Right ventricle myocardium inferior (tissue), 1 donor: ENCODE data around the gene HACE1. TPM values are rescaled to one million over a fixed set of nuclear protein-coding genes. Genes with fewer than 3 reads are reported as not detected.
"Not testable (repeated sequence)": the region's sequence is repeated elsewhere in the genome, so short reads cannot be mapped to it uniquely, and the experiment has no call there.

Experiments used
- ATAC-seq: fragments of 200-7000 bp; cut with Tn5 transposase; one replicate; pipeline ENCODE4 v1.9.1; 2020; ENCODE audit warnings: mild to moderate bottlenecking, moderate library complexity
- DNase-seq: peaks from one replicate; pipeline ENCODE4 v3.0.0; 2021; ENCODE audit errors: missing footprints
- intact Hi-C: fragments of 100-400 bp; cut with DNase I; formaldehyde crosslinking; loops from one replicate; pipeline ENCODE4 v1.11.0; 2022
- total RNA-seq: library from RNA; stranded (reverse); fragmentation: NEBNext Ultra II Directional; extraction: Animal tissue kit (Norgen Biotek cat#: 25700); gene quantifications from one replicate; pipeline ENCODE4 v1.2.1, GENCODE V29; 2021
- donor health status: DM: no; HTN: yes; CAD: no; lungs with severe emphysema.

Gene HACE1
- total RNA-seq, 1 donor from 2014 or later = 6.0 TPM

DNA sequence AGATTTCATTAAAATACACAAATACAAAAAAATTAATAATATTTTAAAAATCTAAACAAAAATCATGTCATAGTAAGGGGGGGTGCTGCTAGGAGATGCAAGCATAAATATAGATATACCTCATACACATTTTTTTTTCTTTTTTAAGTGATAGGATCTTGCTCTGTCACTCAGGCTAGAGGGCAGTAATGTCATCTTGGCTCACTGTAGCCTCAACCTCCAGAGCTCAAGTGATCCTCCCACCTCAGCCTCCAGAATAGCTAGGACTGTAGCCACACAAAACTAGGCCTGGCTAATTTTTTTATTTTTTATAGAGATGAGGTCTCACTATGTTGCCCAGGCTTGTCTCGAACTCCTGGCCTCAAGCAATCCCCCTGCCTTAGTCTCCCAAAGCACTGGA, 90.8 kb downstream of the HACE1 start:
- no peak for DNase-seq
- no peak for ATAC-seq
- intact Hi-C loops = loop anchor here (5.0 to 10.0 kb wide), 2 partner anchors 64 to 87 kb away; no protein-coding TSS in a partner anchor

DNA sequence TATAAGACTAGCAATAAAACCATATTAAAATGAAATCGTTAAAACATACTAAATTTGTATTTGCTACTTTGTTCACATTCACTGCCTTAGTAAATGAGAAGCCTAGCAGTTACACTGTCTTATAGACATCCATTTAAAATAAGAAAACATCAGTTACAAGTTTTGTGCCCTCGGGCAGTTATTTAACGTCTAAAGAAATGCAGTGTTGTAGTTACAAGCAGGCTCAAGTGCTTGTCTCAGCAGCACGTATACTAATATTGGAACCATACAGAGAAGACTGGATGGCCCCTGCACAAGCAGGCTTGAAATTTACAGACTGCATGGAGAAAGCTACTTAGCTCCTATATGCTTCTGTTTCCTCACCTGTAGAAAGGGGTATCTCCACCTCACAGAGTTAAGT, 93.1 kb downstream of the HACE1 start:
- intact Hi-C loops = loop anchor here (5.0 to 10.0 kb wide), 2 partner anchors 62 to 84 kb away; no protein-coding TSS in a partner anchor
- DNase-seq = no peak
- no peak for ATAC-seq

DNA sequence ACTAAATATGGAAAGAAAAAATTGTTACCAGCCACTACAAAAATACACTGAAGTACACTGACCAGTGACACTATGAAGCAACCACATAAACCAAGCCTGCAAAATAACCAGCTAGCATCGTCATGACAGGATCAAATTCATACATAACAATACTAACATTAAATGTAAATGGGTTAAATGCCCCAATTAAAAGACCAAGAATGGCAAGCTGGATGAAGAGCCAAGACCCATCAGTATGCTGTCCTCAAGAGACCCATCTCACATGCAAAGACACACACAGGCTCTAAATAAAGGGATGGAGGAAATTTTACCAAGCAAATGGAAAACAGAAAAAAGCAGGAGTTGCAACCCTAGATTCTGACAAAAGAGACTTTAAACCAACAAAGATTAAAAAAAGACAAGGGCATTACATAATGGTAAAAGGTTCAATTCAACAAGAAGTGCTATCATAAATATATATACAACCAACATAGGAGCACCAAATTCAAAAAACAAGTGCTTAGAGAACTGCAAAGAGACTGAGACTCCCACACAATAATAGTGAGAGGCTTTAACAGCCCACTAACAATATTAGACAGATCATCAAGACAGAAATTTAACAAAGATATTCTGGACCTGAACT, 104.8 kb downstream of the HACE1 start:
- intact Hi-C loops = no loop called here
- no peak for DNase-seq
- no peak for ATAC-seq

DNA sequence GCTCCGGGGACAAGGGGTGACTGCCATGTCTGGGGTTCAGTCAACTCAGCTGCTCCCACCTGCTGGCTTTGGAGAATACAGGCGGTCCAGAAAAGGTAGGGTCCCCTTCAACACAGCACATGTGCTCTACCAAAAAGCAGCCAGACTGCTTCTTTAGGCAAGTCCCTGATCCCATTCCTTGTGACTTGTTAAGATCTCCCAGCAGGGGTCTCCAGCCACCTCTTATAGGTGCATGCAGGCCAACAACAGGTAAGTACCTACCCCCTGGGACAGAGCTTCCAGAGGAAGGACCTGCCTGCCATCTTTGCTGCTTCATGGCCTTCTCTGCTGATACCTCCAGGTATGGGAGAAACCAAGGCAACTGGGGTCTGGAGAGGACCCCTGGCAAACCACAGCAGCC, 106.5 kb downstream of the HACE1 start:
- ATAC-seq (no peak), DNase-seq (no peak)
- intact Hi-C loops = no loop called here

DNA sequence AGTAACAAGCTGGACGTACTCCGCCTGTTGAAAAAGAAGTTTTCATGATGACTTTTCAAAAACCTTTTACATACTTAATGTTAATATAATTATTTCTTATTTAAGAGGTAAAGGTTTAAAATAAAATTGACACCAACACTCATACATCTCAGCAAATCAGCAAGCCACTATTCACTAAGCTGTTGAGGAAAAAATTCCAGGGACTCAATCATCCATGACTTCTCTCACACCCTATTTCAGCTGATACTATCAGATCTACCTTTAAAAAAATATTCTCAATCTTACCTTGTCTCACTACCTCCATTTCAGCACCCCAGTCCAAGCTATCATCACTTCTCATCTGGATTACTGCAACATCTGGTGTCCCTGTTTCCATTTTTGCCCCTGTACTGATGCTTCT, 109.3 kb downstream of the HACE1 start:
- ATAC-seq = no peak
- DNase-seq = no peak
- intact Hi-C loops = no loop called here

DNA sequence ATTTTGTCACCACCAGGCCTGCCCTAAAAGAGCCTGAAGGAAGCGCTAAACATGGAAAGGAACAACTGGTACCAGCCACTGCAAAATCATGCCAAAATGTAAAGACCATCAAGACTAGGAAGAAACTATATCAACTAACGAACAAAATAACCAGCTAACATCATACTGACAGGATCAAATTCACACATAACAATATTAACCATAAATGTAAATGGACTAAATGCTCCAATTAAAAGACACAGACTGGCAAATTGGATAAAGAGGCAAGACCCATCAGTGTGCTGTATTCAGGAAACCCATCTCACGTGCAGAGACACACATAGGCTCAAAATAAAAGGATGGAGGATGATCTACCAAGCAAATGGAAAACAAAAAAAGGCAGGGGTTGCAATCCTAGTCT, 120.6 kb downstream of the HACE1 start:
- DNase-seq, intact Hi-C loops, ATAC-seq: not testable (repeated sequence)

DNA sequence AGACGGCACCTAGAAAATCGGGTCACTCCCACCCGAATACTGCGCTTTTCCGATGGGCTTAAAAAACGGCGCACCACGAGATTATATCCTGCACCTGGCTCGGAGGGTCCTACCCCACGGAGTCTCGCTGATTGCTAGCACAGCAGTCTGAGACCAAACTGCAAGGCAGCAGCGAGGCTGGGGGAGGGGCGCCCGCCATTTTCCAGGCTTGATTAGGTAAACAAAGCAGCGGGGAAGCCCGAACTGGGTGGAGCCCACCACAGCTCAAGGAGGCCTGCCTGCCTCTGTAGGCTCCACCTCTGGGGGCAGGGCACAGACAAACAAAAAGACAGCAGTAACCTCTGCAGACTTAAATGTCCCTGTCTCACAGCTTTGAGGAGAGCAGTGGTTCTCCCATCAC, 122.2 kb downstream of the HACE1 start:
- peak; percentile 50 for DNase-seq
- intact Hi-C loops, ATAC-seq: not testable (repeated sequence)

DNA sequence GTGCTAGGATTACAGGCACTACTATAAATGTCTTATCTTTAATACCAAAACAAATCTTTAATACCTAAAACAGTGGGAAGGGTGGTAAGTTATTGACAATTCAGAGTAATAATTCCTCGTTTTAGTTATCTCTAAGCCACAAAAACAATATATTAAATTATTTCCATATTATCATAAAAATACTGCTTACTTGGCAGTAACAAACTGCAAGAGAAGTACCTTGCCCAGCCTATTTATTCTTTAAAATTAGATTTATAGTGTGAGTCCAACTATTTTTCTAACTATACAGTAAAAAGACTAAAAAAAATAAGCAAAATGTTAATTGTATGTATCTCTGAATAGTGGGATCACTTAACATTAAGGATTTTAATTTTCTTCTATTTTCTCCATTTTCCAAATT, 123.2 kb downstream of the HACE1 start:
- ATAC-seq = no peak
- intact Hi-C loops = no loop called here
- no peak for DNase-seq

DNA sequence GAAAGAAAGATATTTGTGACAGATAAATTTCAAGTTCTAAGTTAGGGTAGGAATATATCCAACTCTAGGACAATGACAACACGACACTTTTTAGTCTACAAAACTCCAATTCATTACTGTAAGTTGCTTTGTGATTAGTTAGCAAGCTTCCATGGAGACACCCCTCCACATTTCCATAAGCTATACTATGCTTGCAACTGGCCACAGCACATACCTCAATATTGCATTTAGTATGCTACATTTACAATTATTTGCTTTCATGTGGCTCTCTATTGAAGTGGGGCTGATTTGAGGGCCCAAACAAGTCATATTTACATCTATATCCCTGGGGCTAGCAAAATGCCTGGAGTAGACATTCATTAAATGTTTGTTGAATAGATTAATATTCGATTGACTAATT, 129.3 kb downstream of the HACE1 start:
- intact Hi-C loops = no loop called here
- ATAC-seq (no peak), DNase-seq (no peak)

DNA sequence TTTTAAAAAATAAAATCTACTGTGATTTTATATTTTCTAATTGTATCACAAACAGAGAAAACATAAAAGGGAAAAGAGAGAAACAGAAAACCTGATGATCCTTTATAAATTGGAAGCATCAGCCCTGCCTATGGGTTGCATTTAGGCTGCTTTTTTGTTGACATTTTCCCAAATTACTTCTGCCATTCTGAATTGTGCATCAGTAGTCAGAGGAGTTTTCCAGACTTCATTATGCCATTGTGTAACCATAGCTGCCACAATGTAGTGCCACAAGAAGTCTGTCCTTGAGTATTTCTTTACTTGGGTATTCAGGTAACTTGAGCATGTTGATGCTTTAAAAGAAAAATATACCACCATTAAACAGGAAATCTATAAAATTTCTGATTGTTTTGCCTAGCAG, 130.3 kb downstream of the HACE1 start:
- intact Hi-C loops = no loop called here
- no peak for DNase-seq
- no peak for ATAC-seq

DNA sequence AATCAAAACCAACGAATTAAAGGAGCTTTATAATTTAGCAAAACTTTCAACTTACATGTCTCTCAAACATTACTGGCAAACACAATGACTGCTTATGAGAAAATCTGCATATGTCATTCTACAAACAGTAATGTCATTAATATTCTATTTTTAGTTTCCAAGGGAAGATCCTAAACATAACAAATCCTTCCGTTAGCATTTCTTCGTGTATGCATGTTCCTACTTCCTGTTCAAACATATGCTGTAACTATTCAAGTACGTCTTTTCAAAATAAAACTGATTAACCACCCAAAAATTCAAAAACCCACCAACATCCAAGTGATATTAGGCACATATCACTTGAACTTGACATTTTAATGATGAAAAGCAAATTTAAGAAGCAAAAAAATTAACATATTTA, 131.3 kb downstream of the HACE1 start:
- intact Hi-C loops = no loop called here
- ATAC-seq (no peak), DNase-seq (no peak)

DNA sequence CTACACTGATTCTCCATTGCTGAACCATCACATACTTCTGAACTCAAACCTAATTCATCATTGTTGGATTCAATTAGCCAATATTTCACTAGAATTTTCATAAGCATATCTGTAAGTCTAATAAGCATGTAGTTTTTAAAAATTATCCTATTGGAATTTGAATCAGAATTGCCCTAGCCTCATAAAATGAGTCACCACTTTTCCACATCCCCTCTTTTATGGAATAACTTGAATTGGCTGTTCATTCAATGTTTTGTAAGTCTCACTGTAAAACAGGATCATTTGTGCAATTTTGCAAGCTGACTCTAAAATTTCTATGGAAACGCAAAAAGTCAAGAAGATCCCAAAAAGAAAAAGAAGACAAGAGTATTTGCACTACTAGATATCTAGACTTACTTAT, 141.0 kb downstream of the HACE1 start:
- ATAC-seq (no peak), DNase-seq (no peak)
- intact Hi-C loops = no loop called here

DNA sequence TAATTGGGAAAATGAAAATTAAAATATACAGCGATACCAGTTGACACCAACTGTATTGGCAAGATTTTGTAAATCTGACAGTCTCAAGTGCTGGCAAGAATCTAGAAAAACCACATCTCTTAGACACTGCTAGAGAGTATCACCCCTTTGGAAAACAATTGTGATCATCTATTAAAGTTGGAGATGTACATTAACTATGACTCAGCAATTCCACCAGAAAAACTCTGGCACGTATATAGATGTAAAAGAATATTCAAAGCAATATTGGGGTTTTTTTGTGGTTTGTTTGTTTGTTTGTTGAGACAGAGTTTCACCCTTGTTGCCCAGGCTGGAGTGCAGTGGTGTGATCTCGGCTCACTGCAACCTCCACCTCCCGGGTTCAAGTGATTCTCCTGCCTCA, 142.9 kb downstream of the HACE1 start:
- DNase-seq (no peak), ATAC-seq (no peak)
- intact Hi-C loops = no loop called here

DNA sequence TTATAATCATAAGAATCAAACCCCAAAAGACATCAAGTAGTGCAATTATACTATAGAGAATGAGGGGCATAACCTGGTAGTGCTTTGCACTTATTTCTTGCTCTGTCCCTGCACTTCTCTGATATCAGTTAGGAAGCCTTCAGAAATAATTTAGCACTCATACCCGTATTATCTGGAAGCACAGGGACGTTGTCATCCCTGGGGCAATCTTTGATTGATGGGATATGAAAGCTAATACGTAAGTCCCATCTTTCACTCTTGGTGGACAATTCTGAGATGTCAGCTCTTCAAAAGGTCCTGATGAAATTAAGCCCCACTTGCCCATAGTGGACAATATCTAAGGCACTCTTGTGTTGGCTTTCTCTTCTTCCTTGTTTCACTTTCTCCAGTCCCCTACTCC, 144.9 kb downstream of the HACE1 start:
- DNase-seq (no peak), ATAC-seq (no peak)
- intact Hi-C loops = no loop called here

DNA sequence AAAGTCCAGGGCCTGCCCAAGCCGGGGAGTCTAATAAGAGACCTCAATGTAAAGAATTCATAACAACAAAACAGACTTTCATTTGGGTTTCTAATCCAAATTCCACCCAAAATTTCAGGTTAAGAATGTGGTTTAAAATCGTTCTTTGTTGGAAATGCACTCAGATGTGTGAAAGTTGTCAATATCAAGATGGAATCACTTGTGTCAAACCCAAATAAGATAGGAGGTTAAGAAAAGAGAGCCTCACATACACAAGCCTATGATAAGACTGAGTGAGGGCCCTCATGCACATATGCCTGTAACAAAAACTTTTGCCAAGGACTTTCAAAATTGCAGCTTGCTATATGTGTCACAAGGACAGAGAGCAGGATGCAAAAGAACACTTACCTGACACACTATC, 145.7 kb downstream of the HACE1 start:
- ATAC-seq (no peak), DNase-seq (no peak)
- intact Hi-C loops = no loop called here

DNA sequence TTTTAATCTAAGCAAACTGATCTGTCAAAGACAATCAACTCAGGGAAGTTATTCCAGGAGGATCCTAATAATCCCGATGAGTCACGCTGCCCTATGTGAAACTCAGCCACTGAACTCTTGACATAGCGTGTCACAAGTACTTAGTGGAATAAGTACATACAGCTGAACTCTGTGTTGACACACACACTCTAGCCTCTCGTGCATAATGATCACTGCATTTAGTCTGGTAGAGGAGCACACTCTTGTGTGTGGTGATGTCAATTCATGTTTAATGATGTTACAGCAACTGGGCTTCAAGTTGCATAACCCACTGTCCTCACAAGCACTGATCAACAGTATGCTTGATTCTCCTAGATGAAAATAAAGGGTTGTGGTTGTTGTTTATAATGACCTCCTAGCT, 148.3 kb downstream of the HACE1 start:
- ATAC-seq (no peak), DNase-seq (no peak)
- intact Hi-C loops = no loop called here

DNA sequence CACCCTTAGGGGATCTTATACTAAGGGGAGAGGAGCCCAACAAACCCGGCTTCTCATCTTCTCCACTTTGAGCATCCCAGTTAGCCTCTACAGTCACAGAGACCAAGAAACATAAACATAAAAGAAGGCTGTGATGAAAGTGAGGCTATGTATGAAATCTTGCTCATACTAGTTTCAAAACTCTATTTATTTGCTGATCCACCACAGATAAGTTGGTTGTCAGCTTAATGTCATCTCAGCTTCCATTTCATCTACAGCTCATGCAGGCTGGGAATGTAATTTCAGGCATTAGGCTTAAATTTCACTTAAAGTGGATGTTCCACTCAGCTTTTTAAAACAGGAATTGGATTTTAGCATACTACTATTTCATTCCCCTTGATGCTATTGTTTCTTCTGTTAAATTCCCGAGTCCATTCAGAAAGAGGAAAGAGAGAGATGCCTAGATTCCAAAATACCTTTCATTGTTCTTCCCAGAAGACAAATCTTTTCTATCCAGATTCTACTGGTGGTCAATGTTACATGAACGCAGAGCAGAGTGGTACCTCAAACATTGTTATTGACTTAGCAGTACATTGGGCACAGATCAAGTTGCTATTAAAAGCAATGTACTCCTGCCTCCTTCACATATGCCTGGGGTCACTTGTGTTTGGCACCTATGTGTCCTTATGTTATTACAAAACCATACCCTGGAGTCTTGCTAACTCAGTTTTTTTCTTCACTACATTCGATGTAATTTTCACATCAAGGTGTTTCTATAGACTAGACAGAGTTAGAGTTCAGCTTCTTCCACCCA, 149.0 kb downstream of the HACE1 start:
- ATAC-seq = no peak
- intact Hi-C loops = no loop called here

DNA sequence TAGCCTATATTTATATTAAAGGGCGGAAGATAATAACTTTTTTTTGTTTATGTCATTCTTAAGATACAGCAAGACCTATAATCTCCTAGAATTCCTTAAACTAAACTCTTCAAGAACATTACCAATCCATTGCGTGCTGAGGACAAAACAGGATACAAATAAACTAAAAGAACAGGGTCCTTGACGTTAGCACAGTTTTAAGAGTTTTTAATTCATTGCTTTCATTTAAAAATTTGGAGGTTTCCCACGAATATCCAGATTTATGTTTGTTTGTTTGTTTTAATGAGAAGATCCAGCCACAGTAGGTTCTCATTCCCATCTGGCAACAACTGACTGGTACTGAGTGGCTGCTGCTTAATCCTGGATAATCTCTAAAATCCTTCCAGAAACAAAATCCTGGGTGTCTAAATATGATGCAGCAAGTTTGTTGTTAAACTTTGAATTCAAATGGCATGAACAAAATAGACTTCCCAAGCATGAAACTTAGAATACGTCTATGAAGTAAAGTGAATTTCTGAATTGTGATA, 153.7 kb downstream of the HACE1 start:
- intact Hi-C loops = loop anchor here (2.0 to 10.0 kb wide), 2 partner anchors 59 to 67 kb away; no protein-coding TSS in a partner anchor
- no peak for ATAC-seq
- DNase-seq = no peak

More for the DNA sequence above, 149.0 kb downstream of the HACE1 start:
- no peak for DNase-seq

DNA sequence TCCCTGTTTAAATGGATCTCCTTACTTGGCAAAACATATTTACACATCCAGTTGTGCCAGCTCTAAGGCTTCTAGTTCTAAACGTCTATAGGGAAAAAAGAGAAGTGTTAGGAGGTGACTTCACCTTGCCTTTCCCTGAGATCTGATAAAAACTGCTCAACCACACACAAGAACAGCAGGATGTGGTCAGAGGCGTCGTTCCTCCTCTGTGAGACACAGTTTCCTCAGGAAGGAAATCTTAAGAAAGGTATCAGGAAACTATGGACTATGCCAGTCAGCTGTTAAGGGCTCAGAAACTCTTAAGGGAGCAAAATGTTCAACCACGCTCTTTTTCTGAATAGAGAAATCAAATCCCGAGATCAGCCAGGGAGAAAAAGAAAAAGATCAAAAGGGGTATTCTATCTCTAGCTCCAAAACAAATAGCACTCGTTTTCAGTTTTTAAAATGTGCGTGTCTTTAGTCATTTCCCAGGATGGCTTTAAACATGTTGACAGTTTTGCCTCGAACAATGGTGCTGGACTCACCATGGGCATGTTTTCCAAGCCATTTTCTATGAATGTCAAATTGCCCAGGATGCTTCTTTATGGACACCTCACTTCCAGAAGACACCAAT, 154.5 kb downstream of the HACE1 start:
- peak; percentile 68 for ATAC-seq
- intact Hi-C loops = loop anchor here (2.0 to 10.0 kb wide), 2 partner anchors 60 to 66 kb away; no protein-coding TSS in a partner anchor
- no peak for DNase-seq

DNA sequence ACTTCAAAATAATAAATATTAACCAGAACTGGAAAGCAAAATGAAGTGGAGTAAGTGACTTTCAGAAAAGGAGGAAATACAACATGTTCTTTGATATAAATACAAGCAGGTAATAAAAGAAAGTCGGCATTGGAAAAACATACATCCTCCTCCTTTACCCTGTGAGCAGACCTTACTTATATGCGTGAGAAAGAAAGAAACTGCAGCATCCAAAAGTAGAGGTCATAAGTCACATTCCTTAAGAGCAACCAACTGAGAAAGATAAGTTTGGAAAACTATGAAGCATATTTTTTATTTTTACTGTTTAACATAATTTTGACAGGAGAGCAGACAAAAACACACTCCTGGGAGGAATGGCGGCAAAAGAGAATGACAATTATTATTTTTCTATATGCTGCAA, 155.5 kb downstream of the HACE1 start:
- ATAC-seq (no peak), DNase-seq (no peak)
- intact Hi-C loops = loop anchor here (2.0 to 10.0 kb wide), 2 partner anchors 61 to 65 kb away; no protein-coding TSS in a partner anchor
